A549 treated with dexamethasone at 1 μM for 4 hours (cell line): ENCODE results near the gene ERFE. TPM values are rescaled to one million over a fixed set of nuclear protein-coding genes. Genes with fewer than 3 reads are reported as not detected.

Experiments used
- total RNA-seq: library from RNA; stranded (reverse); fragments of 200-300 nt; extraction: Qiagen RNA extraction; gene quantifications from 5 replicates; pipeline ENCODE4 v1.2.3, GENCODE V29; 2022

Gene ERFE, protein sequence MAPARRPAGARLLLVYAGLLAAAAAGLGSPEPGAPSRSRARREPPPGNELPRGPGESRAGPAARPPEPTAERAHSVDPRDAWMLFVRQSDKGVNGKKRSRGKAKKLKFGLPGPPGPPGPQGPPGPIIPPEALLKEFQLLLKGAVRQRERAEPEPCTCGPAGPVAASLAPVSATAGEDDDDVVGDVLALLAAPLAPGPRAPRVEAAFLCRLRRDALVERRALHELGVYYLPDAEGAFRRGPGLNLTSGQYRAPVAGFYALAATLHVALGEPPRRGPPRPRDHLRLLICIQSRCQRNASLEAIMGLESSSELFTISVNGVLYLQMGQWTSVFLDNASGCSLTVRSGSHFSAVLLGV
- 4.8 to 7.9 TPM (median 7.4 TPM) in 5 replicates for total RNA-seq

DNA sequence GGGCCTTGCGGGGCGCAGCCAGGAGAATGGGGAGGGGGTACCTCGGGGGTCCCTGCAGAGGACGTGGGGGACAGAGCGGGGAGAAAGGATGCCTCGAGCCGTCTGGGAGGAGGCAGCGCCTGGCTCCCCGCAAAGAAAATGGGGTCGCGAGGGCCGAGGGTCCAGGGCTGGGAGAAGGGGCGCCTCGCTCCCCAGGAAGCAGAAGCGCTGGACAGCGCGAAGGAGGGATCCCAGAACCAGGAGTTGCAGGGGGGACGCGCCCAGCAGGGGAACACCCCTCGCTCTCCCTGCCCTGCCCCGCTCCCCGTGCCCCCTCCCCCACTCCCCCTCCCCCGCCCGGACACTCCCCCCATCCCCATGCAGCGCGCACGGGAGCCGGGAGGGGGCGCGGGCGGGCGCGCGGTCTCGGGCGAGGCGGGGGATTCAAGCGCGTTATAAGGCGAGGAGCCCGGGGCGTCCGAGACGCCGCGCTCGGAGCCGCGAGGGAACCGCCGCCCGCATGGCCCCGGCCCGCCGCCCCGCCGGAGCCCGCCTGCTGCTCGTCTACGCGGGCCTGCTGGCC is at the start of gene ERFE:
Gene ERFE, plus strand, starts transcription at position 462 of the 562 bp plus-strand sequence. Its CDS starts 38 bp downstream, at position 500.

DNA sequence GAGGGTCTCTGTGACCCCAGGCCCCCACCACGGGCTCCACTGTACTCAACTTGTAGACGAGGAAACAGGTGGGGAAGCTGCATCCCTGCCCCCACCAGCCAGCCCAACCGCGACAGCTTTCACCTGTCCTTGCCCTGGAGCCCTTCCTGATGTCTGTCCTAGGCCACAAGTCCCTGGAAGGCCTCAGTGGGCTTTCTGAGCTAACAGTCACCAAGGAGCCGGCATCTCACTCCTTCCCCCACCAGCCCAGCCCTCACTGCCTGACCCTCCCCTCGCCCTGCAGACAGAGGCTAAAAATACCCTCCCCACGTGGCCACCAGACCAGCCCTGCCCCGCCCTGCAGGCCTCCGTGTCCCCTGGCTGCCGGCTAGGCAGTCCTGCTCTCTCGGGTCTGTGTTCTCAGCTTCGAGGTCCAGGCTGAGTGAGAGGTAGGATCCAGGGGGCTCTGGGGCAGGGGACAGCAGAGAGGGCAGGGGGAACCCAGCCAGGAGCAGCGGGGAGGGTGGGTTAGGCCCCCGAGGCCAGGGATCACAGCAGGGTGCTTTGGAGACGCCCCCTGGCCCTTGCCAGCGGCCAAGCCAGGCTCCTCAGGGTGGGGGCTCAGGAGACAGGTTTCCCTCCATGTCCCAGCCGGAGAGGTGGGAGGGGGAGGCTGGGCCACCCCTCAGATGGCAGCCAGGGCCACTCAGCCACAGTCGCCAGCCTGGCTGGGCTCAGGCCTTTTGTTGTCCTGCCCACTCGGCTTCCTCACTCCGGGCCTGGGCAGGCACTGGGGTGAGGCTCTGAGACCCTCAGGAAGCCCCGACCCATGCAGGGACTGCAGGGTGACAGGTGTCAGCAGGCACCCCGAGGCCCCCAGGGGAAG is 20.2 kb upstream of the ERFE start, which contains the start of gene KLHL30:
Gene KLHL30, plus strand, starts transcription at position 338 of the 865 bp plus-strand sequence. CDS start 2,087 bp downstream, outside the sequence.

DNA sequence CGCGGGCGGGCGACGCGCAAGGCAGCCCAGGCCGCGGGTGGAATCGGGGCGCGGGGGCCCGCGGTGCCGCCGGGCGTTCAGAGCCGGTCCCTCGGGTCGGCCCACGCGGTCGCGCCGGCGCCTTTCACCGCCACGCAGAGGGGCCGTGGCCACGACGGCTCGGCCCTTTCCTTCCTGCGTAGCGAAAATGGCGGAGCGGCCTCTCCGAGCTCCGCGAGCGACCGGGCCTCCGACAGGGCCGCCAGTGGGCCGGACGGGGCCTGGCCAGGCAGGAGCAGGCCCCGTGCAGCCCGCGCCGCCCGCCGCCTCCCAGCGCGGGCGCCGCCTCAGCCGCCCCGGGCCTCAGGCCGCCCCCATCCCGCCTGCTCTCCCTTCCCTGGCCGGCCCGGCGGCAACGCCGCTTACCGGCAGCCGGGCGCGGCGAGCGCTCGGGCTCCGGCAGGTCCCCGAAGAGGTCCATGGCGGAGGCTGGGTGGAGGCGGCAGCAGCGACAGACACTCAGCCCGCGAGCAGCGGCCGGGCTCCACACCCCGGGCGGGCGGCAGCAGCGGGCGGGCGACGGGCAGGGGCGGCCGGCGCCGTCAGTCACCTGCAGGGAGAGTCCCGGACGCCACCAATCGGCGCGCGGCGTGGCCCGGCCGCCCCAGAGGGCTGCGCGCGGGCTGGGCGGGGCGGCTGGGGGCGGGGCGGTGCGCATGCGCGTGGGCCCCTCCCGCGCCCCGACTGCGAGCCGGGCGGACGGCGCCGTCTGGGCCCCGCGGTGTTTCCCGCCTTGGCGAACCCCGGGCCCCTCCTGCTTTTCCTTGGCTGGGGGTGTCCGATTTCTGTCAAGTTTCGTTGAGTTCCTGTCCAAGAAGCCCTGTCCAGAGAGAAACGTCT is 44.6 kb downstream of the ERFE start, which contains the start of gene ILKAP:
Gene ILKAP, minus strand, starts transcription at position 602 of the 879 bp plus-strand sequence. Its CDS starts 142 bp downstream, at position 460.

Other genes starting within 250 kb of the ERFE start
- 48.6 to 60.0 TPM (median 54.4 TPM) in 5 replicates for gene UBE2F, start 192.0 kb upstream of the ERFE start, total RNA-seq
- gene SCLY, start 98.0 kb upstream of the ERFE start, total RNA-seq, result 15.5 to 21.6 TPM (median 20.5 TPM) in 5 replicates
- gene ESPNL, start 58.6 kb upstream of the ERFE start, total RNA-seq, result 0.13 to 0.22 TPM (median 0.16 TPM) in 4 of 5 replicates, not detected in the other
- gene KLHL30, start 20.3 kb upstream of the ERFE start, total RNA-seq, result 0.15 to 0.27 TPM (median 0.21 TPM) in 5 replicates
- gene ILKAP, start 44.7 kb downstream of the ERFE start, total RNA-seq, result 36.8 to 40.6 TPM (median 38.0 TPM) in 5 replicates
- gene HES6, start 81.1 kb downstream of the ERFE start, total RNA-seq, result 7.0 to 12.0 TPM (median 11.0 TPM) in 5 replicates
- gene PER2, start 129.6 kb downstream of the ERFE start, total RNA-seq, result 4.6 to 9.8 TPM (median 8.0 TPM) in 5 replicates
- 12.5 to 17.3 TPM (median 15.9 TPM) in 5 replicates for gene TRAF3IP1, start 161.5 kb downstream of the ERFE start, total RNA-seq